GM23338 (cell line): ENCODE results near the gene NRG3. TPM values are rescaled to one million over a fixed set of nuclear protein-coding genes. Genes with fewer than 3 reads are reported as not detected.

Experiments used
- CREB1 ChIP-seq: fragments of 250-450 bp; sonication (Bioruptor Pico); IDR thresholded peaks from 2 replicates; pipeline ENCODE4 v1.5.0; 2020; ENCODE audit warnings: low read depth, mild to moderate bottlenecking, moderate library complexity
- CTCF ChIP-seq, 2 experiments: fragments of 200-600 bp in 1 of 2; sonication (generic) in 1 of 2; conservative IDR thresholded peaks; 2 replicates each; pipeline versions ENCODE4 v1.5.1 to v1.6.1; 2016 to 2017; ENCODE audit warnings: antibody characterized with exemption in 2 of 2, low read depth in 2 of 2, mild to moderate bottlenecking in 2 of 2, moderate library complexity in 1 of 2
- ETS1 ChIP-seq: IDR thresholded peaks from 2 replicates; pipeline ENCODE4 v1.6.1; 2016; ENCODE audit warnings: antibody characterized with exemption
- EZH2 ChIP-seq: fragments of 200-600 bp; sonication (generic); IDR thresholded peaks from one replicate; pipeline ENCODE4 v1.8.0; 2017; ENCODE audit warnings: antibody characterized with exemption, mild to moderate bottlenecking, low read depth; ENCODE audit not compliant: unreplicated experiment
- EZH2phosphoT487 ChIP-seq: fragments of 200-600 bp; sonication (generic); IDR thresholded peaks from one replicate; pipeline ENCODE4 v1.8.1; 2018; ENCODE audit warnings: antibody characterized with exemption; ENCODE audit not compliant: unreplicated experiment
- JUNB ChIP-seq: IDR thresholded peaks from one replicate; pipeline ENCODE4 v1.6.1; 2016; ENCODE audit warnings: antibody characterized with exemption; ENCODE audit not compliant: unreplicated experiment
- NANOG ChIP-seq: IDR thresholded peaks from 2 replicates; pipeline ENCODE4 v1.6.1; 2016; ENCODE audit warnings: antibody characterized with exemption, borderline replicate concordance
- ZNF114 ChIP-seq: fragments of 250-450 bp; sonication (Bioruptor Pico); IDR thresholded peaks from 2 replicates; pipeline ENCODE4 v1.5.0; 2020; ENCODE audit warnings: mild to moderate bottlenecking, moderate library complexity
- ZNF462 ChIP-seq: fragments of 250-450 bp; sonication (Bioruptor Pico); IDR thresholded peaks from 2 replicates; pipeline ENCODE4 v1.5.0; 2020; ENCODE audit warnings: mild to moderate bottlenecking, moderate library complexity
- polyA plus RNA-seq: library from polyadenylated mRNA; unstranded; fragments of >200 nt; fragmentation: Nextera tagmentation; extraction: Ambion mirVana; gene quantifications from 2 replicates; pipeline ENCODE4 v1.2.1, GENCODE V29; 2016
- total RNA-seq: library from RNA; depleted of rRNA; stranded (reverse); fragments of >200 nt; shearing (Covaris generic); gene quantifications from 2 replicates; pipeline ENCODE4 v1.2.3, GENCODE V29; 2014

NRG3 gene
- total and polyA plus RNA-seq, 2 experiments from 2014 or later = 1.9 to 3.9 TPM

GRCh38 chr10:82391971-82392370 lies 517.0 kb downstream of the NRG3 start (continued):
- no peak for TF ChIP-seq ZNF462 (CRISPR knock-in tag)
- TF ChIP-seq ZNF114 (CRISPR knock-in tag) = no peak
- TF ChIP-seq EZH2phosphoT487 = no peak
- TF ChIP-seq CTCF (conservative IDR thresholded peaks at IDR 0.05; ENCODE audit: low read depth in 2 of 2) = no peak
- TF ChIP-seq NANOG = no peak
- no peak for TF ChIP-seq EZH2
- TF ChIP-seq JUNB = no peak
- no peak for TF ChIP-seq CREB1 (CRISPR knock-in tag)
- TF ChIP-seq ETS1 = no peak
